Neural cell (in vitro differentiated cells): ENCODE results near the gene UBA3. TPM values are rescaled to one million over a fixed set of nuclear protein-coding genes. Genes with fewer than 3 reads are reported as not detected.

ENCODE experiments used
- H2AFZ ChIP-seq: fragments of 200-600, 300-800 bp; sonication (generic), shearing (Covaris generic); 2 replicates; pipeline ENCODE4 v1.6.0; 2014; ENCODE audit warnings: low read depth, mild to moderate bottlenecking, antibody characterized with exemption, low read length, moderate library complexity
- H3F3A ChIP-seq: fragments of 200-600 bp; shearing (Covaris generic); 2 replicates; pipeline ENCODE4 v1.6.1; 2016; ENCODE audit warnings: mild to moderate bottlenecking, moderate library complexity, mixed read lengths, antibody characterized with exemption, low read length; ENCODE audit not compliant: insufficient read depth, poor library complexity, severe bottlenecking
- H3K27ac ChIP-seq: fragments of 200-600, 300-800 bp; sonication (generic), shearing (Covaris generic); 2 replicates; pipeline ENCODE4 v1.5.1; 2014; ENCODE audit warnings: mild to moderate bottlenecking, low read length, moderate library complexity
- H3K27me3 ChIP-seq: fragments of 300-800, 200-600 bp; sonication (generic), shearing (Covaris generic); 2 replicates; pipeline ENCODE4 v1.6.0; 2014; ENCODE audit warnings: mild to moderate bottlenecking, low read depth, low read length, moderate library complexity; ENCODE audit not compliant: insufficient read depth
- H3K36me3 ChIP-seq: fragments of 300-800, 200-600 bp; sonication (generic), shearing (Covaris generic); 2 replicates; pipeline ENCODE4 v1.5.1; 2014; ENCODE audit warnings: mild to moderate bottlenecking, antibody characterized with exemption, low read length, moderate library complexity; ENCODE audit not compliant: insufficient read depth
- H3K4me2 ChIP-seq: fragments of 300-800, 200-600 bp; sonication (generic), shearing (Covaris generic); 2 replicates; pipeline ENCODE4 v1.6.0; 2014; ENCODE audit warnings: mild to moderate bottlenecking, low read length
- H3K4me3 ChIP-seq: fragments of 300-800, 200-600 bp; sonication (generic), shearing (Covaris generic); 2 replicates; pipeline ENCODE4 v1.5.1; 2014; ENCODE audit warnings: mild to moderate bottlenecking, low read length, moderate library complexity
- H3K79me2 ChIP-seq: fragments of 200-600 bp; shearing (Covaris generic); replicated peaks from 2 replicates; pipeline ENCODE4 v1.6.0; 2014; ENCODE audit warnings: mild to moderate bottlenecking, low read length, moderate library complexity; ENCODE audit not compliant: insufficient read depth
- H3K9ac ChIP-seq: fragments of 300-800, 200-600 bp; sonication (generic), shearing (Covaris generic); 2 replicates; pipeline ENCODE4 v1.6.1; 2016; ENCODE audit warnings: mild to moderate bottlenecking, low read length, mixed read lengths
- H3K9me2 ChIP-seq: fragments of 200-600 bp; shearing (Covaris generic); 2 replicates; pipeline ENCODE4 v1.6.1; 2016; ENCODE audit warnings: mild to moderate bottlenecking, low read length, mixed read lengths; ENCODE audit not compliant: insufficient read depth
- H3K9me3 ChIP-seq: fragments of 200-600, 300-800 bp; sonication (generic), shearing (Covaris generic); 2 replicates; pipeline ENCODE4 v1.6.1; 2016; ENCODE audit warnings: mild to moderate bottlenecking, mixed run types, low read length, moderate library complexity, mixed read lengths
- H4K20me1 ChIP-seq: fragments of 200-600 bp; shearing (Covaris generic); 2 replicates; pipeline ENCODE4 v1.6.1; 2016; ENCODE audit warnings: mild to moderate bottlenecking, mixed run types; ENCODE audit not compliant: insufficient read depth
- CTCF ChIP-seq: fragments of 450-650 bp; IDR thresholded peaks from 2 replicates; pipeline ENCODE4 v1.5.1; 2014; ENCODE audit warnings: antibody characterized with exemption, mild to moderate bottlenecking, moderate library complexity; ENCODE audit not compliant: poor library complexity, severe bottlenecking
- EP300 ChIP-seq: fragments of 450-650 bp; conservative IDR thresholded peaks from 2 replicates; pipeline ENCODE4 v1.6.1; 2014; ENCODE audit warnings: antibody characterized with exemption, mild to moderate bottlenecking, moderate library complexity; ENCODE audit not compliant: poor library complexity, severe bottlenecking
- EZH2 ChIP-seq: fragments of 200-600, 300-800 bp; shearing (Covaris generic), sonication (generic); IDR thresholded peaks from 2 replicates; pipeline ENCODE4 v1.6.1; 2014; ENCODE audit warnings: antibody characterized with exemption, low read length, borderline replicate concordance, mild to moderate bottlenecking; ENCODE audit not compliant: insufficient read depth, poor library complexity, severe bottlenecking
- MXI1 ChIP-seq: fragments of 450-650 bp; conservative IDR thresholded peaks from 2 replicates; pipeline ENCODE4 v1.6.1; 2014; ENCODE audit warnings: antibody characterized with exemption, mild to moderate bottlenecking; ENCODE audit not compliant: poor library complexity, severe bottlenecking
- POLR2AphosphoS5 ChIP-seq: IDR thresholded peaks from 2 replicates; pipeline ENCODE4 v1.6.1; 2012
- RAD21 ChIP-seq: fragments of 450-650 bp; conservative IDR thresholded peaks from 2 replicates; pipeline ENCODE4 v1.6.1; 2014; ENCODE audit warnings: antibody characterized with exemption, mild to moderate bottlenecking, moderate library complexity
- REST ChIP-seq: IDR thresholded peaks from 2 replicates; pipeline ENCODE4 v1.6.1; 2012; ENCODE audit warnings: borderline replicate concordance
- SMC3 ChIP-seq: fragments of 450-650 bp; conservative IDR thresholded peaks from 2 replicates; pipeline ENCODE4 v1.6.1; 2014; ENCODE audit warnings: antibody characterized with exemption, mild to moderate bottlenecking, moderate library complexity; ENCODE audit not compliant: poor library complexity
- TAF1 ChIP-seq: IDR thresholded peaks from 2 replicates; pipeline ENCODE4 v1.6.1; 2012; ENCODE audit warnings: low read depth
- polyA plus RNA-seq: library from polyadenylated mRNA; depleted of rRNA; stranded (reverse); fragments of >200 nt; gene quantifications from 2 replicates; pipeline ENCODE4 v1.2.3, GENCODE V29; 2014

UBA3 gene
- polyA plus RNA-seq, 1 donor from 2014 or later, result 168 TPM

GRCh38 chr3:69084326-69085167, 4.4 kb upstream of the UBA3 start, which contains the start of gene ARL6IP5:
ARL6IP5 (plus strand) TSS chr3:69084937; CDS start chr3:69085048, 111 bp downstream.
- Histone ChIP-seq H3K27me3 (no peaks in the 10 kb centered on the region), H3K27ac (peak within 1 kb of the TSS; percentile 76), H3K4me2 (peak within 1 kb of the TSS; percentile 74), H3K79me2 (peaks cover 44% of the 10 kb centered on the region), H3K36me3 (no peaks in the 10 kb centered on the region), H3K4me3 (peak within 1 kb of the TSS; percentile 89), H3F3A (no peaks in the 10 kb centered on the region), H4K20me1 (no peaks in the 10 kb centered on the region), H3K9ac (peak within 1 kb of the TSS; percentile 84), H3K9me3 (no peaks in the 10 kb centered on the region), H3K9me2 (no peaks in the 10 kb centered on the region), H2AFZ (peak within 1 kb of the TSS; percentile 73)
- TF ChIP-seq EP300 (peak; percentile 37), MXI1 (peak; percentile 58), SMC3 (no peak), EZH2 (no peak), CTCF (no peak), TAF1 (no peak), REST (no peak), POLR2AphosphoS5 (peak; percentile 84), RAD21 (peak; percentile 15)

- Histone ChIP-seq H3F3A (no peaks in the 10 kb centered on the region), H3K79me2 (peaks cover 46% of the 10 kb centered on the region), H2AFZ (no peak overlapping the region), H3K9me3 (no peaks in the 10 kb centered on the region), H3K36me3 (no peaks in the 10 kb centered on the region), H3K27ac (no peak overlapping the region), H3K4me3 (no peak overlapping the region), H3K4me2 (no peak overlapping the region), H4K20me1 (no peaks in the 10 kb centered on the region), H3K9me2 (no peaks in the 10 kb centered on the region), H3K9ac (no peak overlapping the region), H3K27me3 (no peaks in the 10 kb centered on the region)
- TF ChIP-seq MXI1 (no peak), REST (no peak), CTCF (no peak), RAD21 (no peak), SMC3 (no peak), TAF1 (no peak), EP300 (no peak), POLR2AphosphoS5 (no peak), EZH2 (no peak)
These were observed 2.6 kb upstream of the UBA3 start for GRCh38 chr3:69082805-69083204.
